Measurements from ENCODE around the gene PRG2.

PRG2 gene

DNA sequence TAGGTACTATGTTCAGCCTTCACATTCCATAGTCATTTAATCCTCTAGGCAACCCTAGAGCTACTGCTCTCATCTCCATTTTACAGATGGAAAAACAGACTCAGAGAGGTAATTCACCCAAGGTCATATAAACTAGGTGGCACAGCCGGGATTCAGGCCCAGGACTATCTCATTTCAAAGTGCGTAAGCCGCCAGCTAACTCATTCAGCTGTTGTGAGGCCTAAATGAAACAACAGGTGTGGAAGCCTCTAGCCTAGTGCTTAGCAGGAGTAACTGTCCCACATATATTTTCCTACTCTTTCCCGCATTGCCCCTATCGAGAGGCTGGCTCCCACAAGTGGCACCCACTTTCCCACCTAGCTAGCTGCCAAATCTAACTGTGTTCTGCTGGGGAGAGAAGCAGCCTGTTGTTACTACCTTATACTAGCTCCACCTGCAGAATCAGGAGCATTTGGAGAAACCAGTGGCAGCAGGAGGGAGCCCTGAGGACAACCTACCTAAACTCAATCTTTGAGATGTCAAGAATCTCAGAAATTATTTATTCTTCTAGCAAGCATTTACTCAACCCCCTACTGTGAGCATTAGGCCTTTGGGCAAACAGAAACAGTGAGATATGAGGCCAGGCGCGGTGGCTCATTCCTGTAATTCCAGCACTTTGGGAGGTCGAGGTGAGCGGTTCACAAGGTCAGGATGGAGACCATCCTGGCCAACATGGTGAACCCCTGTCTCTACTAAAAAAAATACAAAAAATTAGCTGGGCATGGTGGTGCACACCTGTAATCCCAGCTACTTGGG lies 30.4 kb downstream of the PRG2 start:
- TF ChIP-seq ZFX (IDR thresholded peaks at IDR 0.05; ENCODE audit: borderline replicate concordance) = no peak
- no peak overlapping the region for H3K27ac ChIP-seq

DNA sequence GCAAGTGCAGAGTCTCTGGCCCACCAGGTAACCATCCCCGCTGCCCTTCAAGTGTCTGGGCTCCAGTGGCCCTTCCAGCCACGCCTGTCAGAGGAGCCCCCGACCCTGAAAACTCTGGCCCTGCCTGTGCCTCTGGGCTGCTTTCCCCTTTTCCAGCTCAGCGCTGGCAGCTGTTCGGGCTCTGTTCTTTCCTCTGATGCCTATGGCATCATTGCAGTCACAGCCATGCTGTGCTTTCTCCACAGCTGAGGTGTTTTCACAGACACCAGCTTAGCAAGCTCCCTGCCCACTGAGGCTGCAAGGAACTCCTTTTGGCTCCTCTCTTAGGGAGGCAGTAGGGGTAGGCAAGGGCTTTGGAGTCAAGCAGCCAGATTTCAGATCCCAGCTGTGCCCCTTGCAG lies 31.1 kb downstream of the PRG2 start:
- no peak overlapping the region for H3K27ac ChIP-seq
- TF ChIP-seq, protein P1, sequence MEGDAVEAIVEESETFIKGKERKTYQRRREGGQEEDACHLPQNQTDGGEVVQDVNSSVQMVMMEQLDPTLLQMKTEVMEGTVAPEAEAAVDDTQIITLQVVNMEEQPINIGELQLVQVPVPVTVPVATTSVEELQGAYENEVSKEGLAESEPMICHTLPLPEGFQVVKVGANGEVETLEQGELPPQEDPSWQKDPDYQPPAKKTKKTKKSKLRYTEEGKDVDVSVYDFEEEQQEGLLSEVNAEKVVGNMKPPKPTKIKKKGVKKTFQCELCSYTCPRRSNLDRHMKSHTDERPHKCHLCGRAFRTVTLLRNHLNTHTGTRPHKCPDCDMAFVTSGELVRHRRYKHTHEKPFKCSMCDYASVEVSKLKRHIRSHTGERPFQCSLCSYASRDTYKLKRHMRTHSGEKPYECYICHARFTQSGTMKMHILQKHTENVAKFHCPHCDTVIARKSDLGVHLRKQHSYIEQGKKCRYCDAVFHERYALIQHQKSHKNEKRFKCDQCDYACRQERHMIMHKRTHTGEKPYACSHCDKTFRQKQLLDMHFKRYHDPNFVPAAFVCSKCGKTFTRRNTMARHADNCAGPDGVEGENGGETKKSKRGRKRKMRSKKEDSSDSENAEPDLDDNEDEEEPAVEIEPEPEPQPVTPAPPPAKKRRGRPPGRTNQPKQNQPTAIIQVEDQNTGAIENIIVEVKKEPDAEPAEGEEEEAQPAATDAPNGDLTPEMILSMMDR (IDR thresholded peaks at IDR 0.05) = no peak
- TF ChIP-seq ZFX (IDR thresholded peaks at IDR 0.05; ENCODE audit: borderline replicate concordance) = no peak

DNA sequence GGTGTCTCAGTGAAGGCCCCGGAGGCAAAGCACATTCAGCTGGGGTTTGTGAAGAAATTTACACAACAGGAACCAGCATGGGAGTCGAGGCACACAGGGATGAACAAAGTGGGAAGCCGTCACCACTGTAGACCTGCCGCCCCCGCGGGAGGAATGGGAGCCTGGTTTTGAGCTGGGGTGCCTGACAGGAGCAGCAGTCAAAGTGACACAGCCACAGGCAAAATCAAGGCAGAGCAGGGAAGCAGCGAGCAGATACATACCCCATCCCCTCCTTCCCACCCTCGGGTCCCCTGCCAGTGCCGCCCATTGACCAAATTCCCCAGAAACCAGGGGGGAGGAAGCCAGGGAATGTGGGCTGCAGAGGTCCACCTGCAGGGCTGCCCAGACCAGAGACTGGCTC lies 31.5 kb downstream of the PRG2 start:
- no peak overlapping the region for H3K27ac ChIP-seq
- TF ChIP-seq, protein P1 (IDR thresholded peaks at IDR 0.05) = no peak
- TF ChIP-seq ZFX (IDR thresholded peaks at IDR 0.05; ENCODE audit: borderline replicate concordance) = no peak

DNA sequence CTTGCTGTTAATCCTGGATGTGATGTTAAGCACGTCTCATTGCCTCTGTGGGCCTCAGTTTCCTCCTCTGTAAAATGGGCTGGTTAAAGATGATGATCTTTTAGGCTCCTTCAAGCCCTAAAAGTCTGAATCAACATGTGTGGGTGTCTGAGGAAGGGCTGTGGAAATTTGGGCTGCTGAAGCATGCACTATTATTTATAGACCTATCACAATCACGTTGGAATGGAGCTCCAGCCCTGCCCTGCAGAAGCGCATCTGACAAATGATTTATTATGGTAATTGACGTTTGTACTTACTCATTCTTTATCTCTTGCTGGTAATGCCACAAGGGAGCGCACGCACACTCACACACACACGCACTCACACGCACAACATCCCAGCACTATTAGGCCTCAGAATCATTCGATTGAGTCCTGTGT lies 31.9 kb downstream of the PRG2 start:
- no peak overlapping the region for H3K27ac ChIP-seq

DNA sequence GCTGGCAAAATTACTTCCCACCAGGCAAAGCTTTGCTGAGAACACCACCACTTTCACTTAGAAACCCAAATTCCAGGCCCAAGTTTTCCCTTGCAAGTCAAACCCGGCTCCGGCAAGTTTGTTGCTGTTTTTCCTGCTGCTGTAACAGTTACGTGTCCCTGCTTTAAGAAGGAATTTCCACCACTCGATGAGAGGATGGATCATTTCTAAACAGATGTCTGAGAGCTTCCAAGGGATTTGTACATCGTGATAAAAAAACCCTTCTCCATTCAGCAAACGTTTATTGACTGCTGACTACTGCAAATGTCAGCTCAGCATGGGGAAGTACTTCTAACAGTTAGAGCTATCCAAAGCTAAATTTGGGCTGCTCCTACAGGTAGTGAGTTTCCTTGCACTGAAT lies 32.6 kb downstream of the PRG2 start:
- no peak overlapping the region for H3K27ac ChIP-seq
- TF ChIP-seq ZFX (IDR thresholded peaks at IDR 0.05; ENCODE audit: borderline replicate concordance) = no peak
- TF ChIP-seq, protein P1 (IDR thresholded peaks at IDR 0.05) = no peak

More for the DNA sequence above, 31.9 kb downstream of the PRG2 start:
- TF ChIP-seq, protein P1 (IDR thresholded peaks at IDR 0.05) = no peak
- TF ChIP-seq ZFX (IDR thresholded peaks at IDR 0.05; ENCODE audit: borderline replicate concordance) = no peak

DNA sequence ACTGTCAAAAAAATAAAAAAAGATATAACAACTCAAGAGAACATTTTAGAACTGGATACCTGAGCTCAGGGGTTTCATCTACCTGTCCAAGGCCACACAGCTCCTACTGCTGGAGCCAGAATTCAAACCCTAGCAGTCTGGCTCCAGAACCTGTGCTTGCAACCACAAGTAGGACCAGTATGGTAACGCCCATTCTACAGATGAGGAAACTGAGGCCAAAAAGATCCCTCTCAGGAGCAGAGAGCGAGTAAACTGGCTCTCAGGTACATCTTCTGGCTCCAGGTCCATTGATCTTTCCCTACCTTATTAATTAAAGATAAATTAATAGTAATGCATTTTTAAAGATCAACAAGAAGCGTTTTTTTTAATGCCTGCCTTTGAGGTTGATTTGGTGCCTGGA lies 33.1 kb downstream of the PRG2 start:
- no peak overlapping the region for H3K27ac ChIP-seq
- no peak for TF ChIP-seq ZFX (IDR thresholded peaks at IDR 0.05; ENCODE audit: borderline replicate concordance)
- TF ChIP-seq, protein P1 (IDR thresholded peaks at IDR 0.05) = no peak

DNA sequence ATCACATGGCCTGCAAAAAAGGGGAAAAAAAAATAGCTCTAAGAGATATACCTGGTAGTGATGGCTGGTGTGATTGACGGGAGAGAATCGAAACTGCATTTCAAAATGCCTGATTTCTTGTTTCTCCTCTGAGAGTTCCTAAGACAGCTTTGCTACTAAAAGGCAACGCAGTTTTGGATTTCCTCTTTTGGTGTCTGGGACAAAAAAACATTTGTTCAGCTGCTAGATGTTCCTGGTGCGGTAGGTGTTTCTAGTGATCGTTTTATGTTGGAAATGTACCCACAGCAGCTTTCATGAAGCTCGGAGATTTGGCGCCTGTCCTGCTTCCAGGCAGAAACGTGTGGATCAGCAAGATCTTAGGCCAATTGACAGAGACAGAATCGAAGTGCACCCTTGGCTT lies 34.2 kb downstream of the PRG2 start:
- no peak overlapping the region for H3K27ac ChIP-seq
- TF ChIP-seq, protein P1 (IDR thresholded peaks at IDR 0.05) = no peak
- TF ChIP-seq ZFX (IDR thresholded peaks at IDR 0.05; ENCODE audit: borderline replicate concordance) = no peak

All from 22Rv1 (cell line).